K562 (cell line): ENCODE data around the gene TIMM9. TPM values are rescaled to one million over a fixed set of nuclear protein-coding genes. Genes with fewer than 3 reads are reported as not detected.
A peak's percentile ranks its signal among the peaks of the same experiment; 100 is the strongest.

Source experiments
- ARID1B ChIP-seq: fragments of 450-650 bp; IDR thresholded peaks from 2 replicates; pipeline ENCODE4 v1.6.1; 2016; ENCODE audit warnings: antibody characterized with exemption, mild to moderate bottlenecking, inconsistent platforms
- ATF3 ChIP-seq, 2 experiments: fragments of 450-650 bp in 1 of 2; sonication (generic) in 1 of 2; formaldehyde crosslinking in 1 of 2; IDR thresholded peaks in 1 of 2; conservative IDR thresholded peaks in 1 of 2; 2 replicates each; pipeline versions ENCODE4 v1.6.1 to v1.8.1; 2016 to 2023; ENCODE audit warnings: mild to moderate bottlenecking in 2 of 2, moderate library complexity in 2 of 2, inconsistent platforms in 1 of 2, missing genetic modification reagents in 1 of 2
- BHLHE40 ChIP-seq: IDR thresholded peaks from 2 replicates; pipeline ENCODE4 v1.6.1; 2011; ENCODE audit warnings: low read length, improper control_type of control experiment
- E2F8 ChIP-seq: fragments of 450-650 bp; IDR thresholded peaks from 2 replicates; pipeline ENCODE4 v1.7.1; 2018; ENCODE audit warnings: mild to moderate bottlenecking, low read depth; ENCODE audit not compliant: partially characterized antibody
- EP300 ChIP-seq: IDR thresholded peaks from 2 replicates; pipeline ENCODE4 v1.6.1; 2012; ENCODE audit warnings: low read length, improper control_type of control experiment
- ESRRA ChIP-seq: fragments of 450-650 bp; IDR thresholded peaks from 2 replicates; pipeline ENCODE4 v1.6.1; 2014; ENCODE audit warnings: low read depth, mild to moderate bottlenecking, moderate library complexity, borderline replicate concordance
- GABPB1 ChIP-seq: sonication (generic); formaldehyde crosslinking; IDR thresholded peaks from 2 replicates; pipeline ENCODE4 v1.8.0; 2022; ENCODE audit warnings: mild to moderate bottlenecking, missing genetic modification reagents
- HDGF ChIP-seq: fragments of 450-650 bp; IDR thresholded peaks from 2 replicates; pipeline ENCODE4 v1.6.1; 2016
- POLR2A ChIP-seq: fragments of 450-650 bp; conservative IDR thresholded peaks from 2 replicates; pipeline ENCODE4 v1.6.1; 2016
- RBFOX2 ChIP-seq: fragments of 200-400 bp; formaldehyde crosslinking; IDR thresholded peaks from 2 replicates; pipeline ENCODE4 v1.6.1; 2017; ENCODE audit warnings: low read depth, mild to moderate bottlenecking, low read length, moderate library complexity
- TCF7L2 ChIP-seq: fragments of 150-350 bp; IDR thresholded peaks from 2 replicates; pipeline ENCODE4 v1.6.1; 2016; ENCODE audit warnings: low read depth, mild to moderate bottlenecking, low read length, moderate library complexity
- ZNF212 ChIP-seq: fragments of 450-650 bp; formaldehyde crosslinking; IDR thresholded peaks from 2 replicates; pipeline ENCODE4 v1.4.0; 2020; ENCODE audit warnings: mild to moderate bottlenecking
- polyA plus RNA-seq, 8 experiments: library from polyadenylated mRNA; depleted of rRNA in 4 of 8; stranded (reverse) in 5 of 8; unstranded in 3 of 8; fragments of >200 nt; fragmentation: Nextera tagmentation in 2 of 8; fragmentation: Illumina TruSeq in 1 of 8; extraction: Ambion mirVana in 2 of 8; extraction: Trizol in 1 of 8; gene quantifications; 2 replicates each; pipeline versions ENCODE4 v1.2.1 to v1.2.3, GENCODE V29; 2011 to 2014; ENCODE audit warnings: inconsistent platforms in 1 of 8, missing spikeins in 1 of 8
- total RNA-seq, 7 experiments: library from RNA; depleted of rRNA in 6 of 7; stranded (reverse); fragments of >200 nt in 6 of 7; fragmentation: Illumina TruSeq in 2 of 7; extraction: Trizol in 2 of 7; gene quantifications; 2 replicates each; pipeline versions ENCODE4 v1.2.1 to v1.2.3, GENCODE V29; 2011 to 2021; ENCODE audit warnings: low replicate concordance in 1 of 7
- TF ChIP-seq, protein P1 (sequence below), 2 experiments: fragments of 450-650 bp; formaldehyde crosslinking in 1 of 2; IDR thresholded peaks; 2 replicates each; pipeline versions ENCODE4 v1.4.0 to v1.6.1; 2014 to 2020; ENCODE audit warnings: mild to moderate bottlenecking in 2 of 2, borderline replicate concordance in 1 of 2, low read depth in 1 of 2
- TF ChIP-seq, protein P2 (sequence below): sonication (generic); formaldehyde crosslinking; IDR thresholded peaks from 2 replicates; pipeline ENCODE4 v1.8.0; 2022; ENCODE audit warnings: missing genetic modification reagents, mild to moderate bottlenecking, moderate library complexity, borderline replicate concordance

TIMM9 gene
- total and polyA plus RNA-seq, 9 of the 15 experiments (the other 6 are each of a cell fraction or from before 2014, with no cell fraction given): 28.0 to 101 (median 54.3) TPM

- no peak for TF ChIP-seq ATF3 (IDR thresholded peaks at IDR 0.05)
- peak; percentile 60; the same call in 1 of the 2 replicates for TF ChIP-seq ATF3 (CRISPR knock-in tag; conservative IDR thresholded peaks at IDR 0.05)
- peak; percentile 76 for TF ChIP-seq TCF7L2
- TF ChIP-seq HDGF: peak; percentile 78; the same call in 1 of the 2 replicates
- TF ChIP-seq GABPB1 (CRISPR knock-in tag): peak; percentile 89
- TF ChIP-seq BHLHE40: peak; percentile 43; the same call in 1 of the 2 replicates
- TF ChIP-seq EP300: peak; percentile 96
- TF ChIP-seq, protein P1, sequence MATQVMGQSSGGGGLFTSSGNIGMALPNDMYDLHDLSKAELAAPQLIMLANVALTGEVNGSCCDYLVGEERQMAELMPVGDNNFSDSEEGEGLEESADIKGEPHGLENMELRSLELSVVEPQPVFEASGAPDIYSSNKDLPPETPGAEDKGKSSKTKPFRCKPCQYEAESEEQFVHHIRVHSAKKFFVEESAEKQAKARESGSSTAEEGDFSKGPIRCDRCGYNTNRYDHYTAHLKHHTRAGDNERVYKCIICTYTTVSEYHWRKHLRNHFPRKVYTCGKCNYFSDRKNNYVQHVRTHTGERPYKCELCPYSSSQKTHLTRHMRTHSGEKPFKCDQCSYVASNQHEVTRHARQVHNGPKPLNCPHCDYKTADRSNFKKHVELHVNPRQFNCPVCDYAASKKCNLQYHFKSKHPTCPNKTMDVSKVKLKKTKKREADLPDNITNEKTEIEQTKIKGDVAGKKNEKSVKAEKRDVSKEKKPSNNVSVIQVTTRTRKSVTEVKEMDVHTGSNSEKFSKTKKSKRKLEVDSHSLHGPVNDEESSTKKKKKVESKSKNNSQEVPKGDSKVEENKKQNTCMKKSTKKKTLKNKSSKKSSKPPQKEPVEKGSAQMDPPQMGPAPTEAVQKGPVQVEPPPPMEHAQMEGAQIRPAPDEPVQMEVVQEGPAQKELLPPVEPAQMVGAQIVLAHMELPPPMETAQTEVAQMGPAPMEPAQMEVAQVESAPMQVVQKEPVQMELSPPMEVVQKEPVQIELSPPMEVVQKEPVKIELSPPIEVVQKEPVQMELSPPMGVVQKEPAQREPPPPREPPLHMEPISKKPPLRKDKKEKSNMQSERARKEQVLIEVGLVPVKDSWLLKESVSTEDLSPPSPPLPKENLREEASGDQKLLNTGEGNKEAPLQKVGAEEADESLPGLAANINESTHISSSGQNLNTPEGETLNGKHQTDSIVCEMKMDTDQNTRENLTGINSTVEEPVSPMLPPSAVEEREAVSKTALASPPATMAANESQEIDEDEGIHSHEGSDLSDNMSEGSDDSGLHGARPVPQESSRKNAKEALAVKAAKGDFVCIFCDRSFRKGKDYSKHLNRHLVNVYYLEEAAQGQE (IDR thresholded peaks at IDR 0.05; ENCODE audit: borderline replicate concordance): no peak
- TF ChIP-seq, protein P1 (CRISPR knock-in tag; IDR thresholded peaks at IDR 0.05; ENCODE audit: low read depth): no peak
- peak; percentile 61 for TF ChIP-seq E2F8
- TF ChIP-seq, protein P2, sequence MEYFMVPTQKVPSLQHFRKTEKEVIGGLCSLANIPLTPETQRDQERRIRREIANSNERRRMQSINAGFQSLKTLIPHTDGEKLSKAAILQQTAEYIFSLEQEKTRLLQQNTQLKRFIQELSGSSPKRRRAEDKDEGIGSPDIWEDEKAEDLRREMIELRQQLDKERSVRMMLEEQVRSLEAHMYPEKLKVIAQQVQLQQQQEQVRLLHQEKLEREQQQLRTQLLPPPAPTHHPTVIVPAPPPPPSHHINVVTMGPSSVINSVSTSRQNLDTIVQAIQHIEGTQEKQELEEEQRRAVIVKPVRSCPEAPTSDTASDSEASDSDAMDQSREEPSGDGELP (CRISPR knock-in tag): peak; percentile 6; the same call in 1 of the 2 replicates
- TF ChIP-seq ESRRA: peak; percentile 8; the same call in 1 of the 2 replicates
- TF ChIP-seq ARID1B: no peak
- no peak for TF ChIP-seq ZNF212 (CRISPR knock-in tag)
- TF ChIP-seq POLR2A: peak; percentile 77
- TF ChIP-seq RBFOX2: peak; percentile 46
Observed at GRCh38 chr14:58427281-58428117, at the start of gene TIMM9, which contains the start of gene KIAA0586 (continued).
